ENCODE results near the gene S100PBP. TPM values are rescaled to one million over a fixed set of nuclear protein-coding genes. Genes with fewer than 3 reads are reported as not detected.

Gene S100PBP
- total and polyA plus RNA-seq, 2 of the 13 experiments (the other 11 are each of a cell fraction or from before 2014, with no cell fraction given): 20.4 to 26.1 TPM

DNA sequence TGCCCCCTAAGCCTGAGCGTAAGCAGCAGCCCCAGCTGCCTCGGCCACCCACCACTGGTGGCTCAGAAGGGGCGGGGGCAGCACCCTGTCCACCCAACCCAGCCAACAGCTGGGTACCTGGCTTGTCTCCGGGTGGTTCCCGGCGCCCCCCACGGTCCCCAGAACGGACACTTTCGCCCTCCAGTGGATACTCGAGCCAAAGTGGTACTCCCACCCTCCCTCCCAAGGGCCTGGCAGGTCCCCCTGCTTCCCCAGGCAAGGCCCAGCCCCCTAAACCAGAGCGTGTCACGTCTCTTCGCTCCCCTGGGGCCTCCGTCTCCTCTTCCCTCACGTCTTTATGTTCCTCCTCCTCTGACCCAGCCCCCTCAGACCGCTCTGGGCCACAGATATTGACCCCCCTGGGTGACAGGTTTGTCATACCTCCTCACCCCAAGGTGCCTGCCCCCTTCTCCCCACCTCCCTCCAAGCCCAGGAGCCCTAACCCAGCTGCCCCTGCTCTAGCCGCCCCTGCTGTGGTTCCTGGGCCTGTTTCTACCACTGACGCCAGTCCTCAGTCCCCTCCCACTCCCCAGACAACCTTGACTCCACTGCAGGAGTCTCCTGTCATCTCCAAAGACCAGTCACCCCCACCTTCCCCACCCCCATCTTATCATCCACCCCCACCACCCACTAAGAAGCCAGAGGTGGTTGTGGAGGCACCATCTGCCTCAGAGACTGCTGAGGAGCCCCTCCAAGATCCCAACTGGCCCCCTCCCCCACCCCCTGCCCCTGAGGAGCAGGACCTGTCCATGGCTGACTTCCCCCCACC is 46.5 kb upstream of the S100PBP start:
- Histone ChIP-seq H3K79me2 (ENCODE audit: insufficient read depth, low read length) (no peaks in the 10 kb centered on the region), H3K4me1 (ENCODE audit: insufficient read depth, low read length) (peaks cover 18% of the 10 kb centered on the region), H3K9me3 (ENCODE audit: low read length) (no peaks in the 10 kb centered on the region), H3K4me3 (replicated peaks in 1 of 3; ENCODE audit: insufficient read depth in 1 of 3, low read depth in 2 of 3, low read length in 3 of 3) (no peak overlapping the region), H3K9ac (ENCODE audit: insufficient read depth, low read depth, low read length) (no peak overlapping the region), H3K27ac (ENCODE audit: extremely low read length, insufficient read depth, low read length) (no peak overlapping the region), H3K4me2 (ENCODE audit: low read depth, low read length) (no peak overlapping the region), H3K27me3 (ENCODE audit: control insufficient read depth in 1 of 2, insufficient read depth in 2 of 2, low read length in 2 of 2) (no peaks in the 10 kb centered on the region), H2AFZ (ENCODE audit: low read length) (no peak overlapping the region), H3K36me3 (replicated peaks in 1 of 2; ENCODE audit: control insufficient read depth in 1 of 2, insufficient read depth in 2 of 2, low read length in 2 of 2) (peaks cover 16 to 28% of the 10 kb centered on the region in 2 experiments), H4K20me1 (ENCODE audit: insufficient read depth, low read length) (no peaks in the 10 kb centered on the region)
- DNase-seq (ENCODE audit: low spot score): no peak
- 95% methylated on average over 17 of the region's 18 CpGs for WGBS (ENCODE audit: low lambda C conversion rate)
- ATAC-seq: no peak
- in situ Hi-C loops (cut with HindIII; ENCODE audit: extremely low pct_ligation_motif_present, low pct_unique_long_range_greater_than_20kb) (no loop called here), intact Hi-C loops (cut with micrococcal nuclease; ENCODE audit: unreplicated experiment) (no loop called here)
- ChIA-PET CTCF (ENCODE audit: low intra/inter-chr PET ratio, low total read pairs) (interaction anchor here (2.5 kb wide), 1 partner anchor 59 kb away, joined by 12 read pairs; no protein-coding TSS in a partner anchor), POLR2A (interaction anchor here (0.7 to 4.9 kb wide), 2 partner anchors 34 to 58 kb away, joined by 3 to 51 read pairs; no protein-coding TSS in a partner anchor)
- BruUV-seq (replicated peaks): no TSS peak
- no peak for FAIRE-seq
- TF ChIP-seq NR2F6 (IDR thresholded peaks at IDR 0.05) (no peak), NR2F6 (CRISPR knock-in tag; IDR thresholded peaks at IDR 0.05) (no peak), ZFY (CRISPR knock-in tag; IDR thresholded peaks at IDR 0.05) (no peak), RXRA (CRISPR knock-in tag; IDR thresholded peaks at IDR 0.05) (no peak), ATM (IDR thresholded peaks at IDR 0.05; ENCODE audit: borderline replicate concordance) (no peak), ZNF383 (CRISPR knock-in tag; IDR thresholded peaks at IDR 0.05; ENCODE audit: borderline replicate concordance) (no peak), ZNF546 (CRISPR knock-in tag; conservative IDR thresholded peaks at IDR 0.05) (no peak), NRL (CRISPR knock-in tag; IDR thresholded peaks at IDR 0.05; ENCODE audit: borderline replicate concordance) (no peak), ZNF549 (CRISPR knock-in tag; IDR thresholded peaks at IDR 0.05) (no peak), ZNF337 (CRISPR knock-in tag; IDR thresholded peaks at IDR 0.05; ENCODE audit: borderline replicate concordance, low read depth) (no peak), ATF7 (IDR thresholded peaks at IDR 0.05) (no peak), ATF7 (CRISPR knock-in tag; IDR thresholded peaks at IDR 0.05) (no peak), ZNF720 (CRISPR knock-in tag; IDR thresholded peaks at IDR 0.05) (no peak), PITX1 (CRISPR knock-in tag; IDR thresholded peaks at IDR 0.05) (no peak), NFYC (CRISPR knock-in tag; IDR thresholded peaks at IDR 0.05) (no peak), TCF12 (IDR thresholded peaks at IDR 0.05) (no peak), TCF12 (CRISPR knock-in tag; IDR thresholded peaks at IDR 0.05) (no peak)
